Measurements from ENCODE around the gene C4orf46.

The C4orf46 gene

GRCh38 chr4:158670975-158671664 lies 567 bp downstream of the C4orf46 start (continued):
- TF ChIP-seq FEZF1 (tag by site-specific recombination; IDR thresholded peaks at IDR 0.05) (no peak), ZNF449 (tag by site-specific recombination; IDR thresholded peaks at IDR 0.05) (no peak), ZNF202 (tag by site-specific recombination; IDR thresholded peaks at IDR 0.05; ENCODE audit: borderline replicate concordance) (no peak), ZXDB (tag by site-specific recombination; IDR thresholded peaks at IDR 0.05) (peak; percentile 36), ZNF280D (tag by site-specific recombination; IDR thresholded peaks at IDR 0.05) (no peak), ZNF585B (tag by site-specific recombination; IDR thresholded peaks at IDR 0.05) (no peak), ZFP69B (tag by site-specific recombination; IDR thresholded peaks at IDR 0.05) (0 out of 2 replicates have a peak, but pooled peaks have one; percentile 22), ZNF473 (tag by site-specific recombination; IDR thresholded peaks at IDR 0.05) (no peak), ZBTB21 (tag by site-specific recombination; IDR thresholded peaks at IDR 0.05) (no peak), ZNF362 (tag by site-specific recombination; IDR thresholded peaks at IDR 0.05) (no peak), ZNF354C (tag by site-specific recombination; IDR thresholded peaks at IDR 0.05; ENCODE audit: borderline replicate concordance, low read depth) (no peak), ZNF660 (tag by site-specific recombination; IDR thresholded peaks at IDR 0.05) (peak; percentile 56; the same call in 1 of the 2 replicates)

- CTCF ChIA-PET: interaction anchor here (0.7 to 1.1 kb wide), 3 partner anchors 9 to 1349 kb away, joined by 3 to 4 read pairs (median 3); no protein-coding TSS in a partner anchor
- no peak overlapping the region for H3K27ac ChIP-seq (ENCODE audit: extremely low read depth, low read depth, low read length)
- no peak overlapping the region for H3K4me3 ChIP-seq (ENCODE audit: low read depth, low read length)
- H3K36me3 ChIP-seq (ENCODE audit: control insufficient read depth in 2 of 2, insufficient read depth in 1 of 2, low read length in 2 of 2): peaks cover 0 to 4% of the 10 kb centered on the region in 2 experiments; a peak in 1 of 3 replicates
- H3K9me3 ChIP-seq (ENCODE audit: control insufficient read depth, insufficient read depth, low read depth, low read length): no peaks in the 10 kb centered on the region
- POLR2A ChIA-PET: interaction anchor here (0.6 kb wide), 1 partner anchor 10 kb away, joined by 3 read pairs; no protein-coding TSS in a partner anchor
- no peak for TF ChIP-seq ZNF350 (tag by site-specific recombination; IDR thresholded peaks at IDR 0.05)
- TF ChIP-seq REST (tag by site-specific recombination; IDR thresholded peaks at IDR 0.05): peak; percentile 54; the same call in 1 of the 2 replicates
- 0 out of 2 replicates have a peak, but pooled peaks cover 4% of the 10 kb centered on the region for H3K4me1 ChIP-seq (ENCODE audit: control insufficient read depth, insufficient read depth, low read length)
Measured at GRCh38 chr4:158669310-158669709, 2.4 kb downstream of the C4orf46 start.

All from HEK293 (cell line).